ENCODE measurements around the gene DAP3.

Gene DAP3

DNA sequence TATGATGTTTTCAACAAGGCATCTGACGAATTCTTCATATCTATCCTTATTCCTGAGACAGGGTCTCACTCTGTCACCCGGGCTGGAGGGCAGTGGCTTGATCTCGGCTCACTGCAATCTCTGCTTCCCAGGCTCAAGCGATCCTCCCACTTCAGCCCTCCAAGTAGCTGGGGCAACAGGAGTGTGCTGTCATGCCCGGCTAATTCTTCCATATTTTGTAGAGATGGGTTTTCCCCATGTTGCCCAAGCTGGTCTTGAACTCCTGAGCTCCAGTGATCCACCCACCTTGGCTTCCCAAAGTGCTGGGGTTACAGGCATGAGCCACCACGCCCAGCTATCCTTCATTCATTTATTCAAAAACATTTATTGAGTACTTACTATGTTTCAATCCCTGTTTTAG lies 8.4 kb upstream of the DAP3 start (continued):
- TF ChIP-seq ZNF518A (tag by site-specific recombination; conservative IDR thresholded peaks at IDR 0.05; ENCODE audit: low read depth) (no peak), ZNF169 (tag by site-specific recombination; IDR thresholded peaks at IDR 0.05) (no peak), YY1 (tag by site-specific recombination; IDR thresholded peaks at IDR 0.05) (no peak)

DNA sequence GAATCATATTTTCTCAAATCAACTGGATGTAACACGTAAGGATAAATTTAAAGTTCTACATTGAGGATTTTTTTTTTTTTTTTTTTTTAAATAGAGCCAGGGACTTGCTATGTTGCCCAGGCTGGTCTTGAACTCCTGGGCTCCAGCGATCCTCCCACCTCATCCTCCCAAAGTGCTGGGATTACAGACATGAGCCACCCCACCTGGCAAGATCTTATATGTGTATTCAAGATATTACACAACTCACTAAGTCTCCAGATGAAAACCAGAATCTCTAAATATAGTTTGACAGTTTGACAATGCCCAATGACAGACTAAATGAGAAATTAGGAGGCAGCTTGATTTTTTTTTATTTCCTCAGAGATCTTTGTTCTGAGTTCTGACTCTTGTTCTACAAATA lies 7.1 kb upstream of the DAP3 start:
- H3K4me3 ChIP-seq (ENCODE audit: low read depth, low read length): no peak overlapping the region
- CTCF ChIA-PET: interaction anchor here (0.5 to 1.0 kb wide), 3 partner anchors 28 to 489 kb away, joined by 3 to 7 read pairs (median 5); no protein-coding TSS in a partner anchor
- H3K27ac ChIP-seq (ENCODE audit: extremely low read depth, low read depth, low read length): no peak overlapping the region
- H3K4me1 ChIP-seq (ENCODE audit: control insufficient read depth, insufficient read depth, low read length): no peaks in the 10 kb centered on the region
- H3K36me3 ChIP-seq (ENCODE audit: control insufficient read depth in 2 of 2, insufficient read depth in 1 of 2, low read length in 2 of 2): peaks cover 19 to 39% of the 10 kb centered on the region in 2 experiments
- TF ChIP-seq ZSCAN16 (tag by site-specific recombination; IDR thresholded peaks at IDR 0.05) (no peak), ZNF677 (tag by site-specific recombination; IDR thresholded peaks at IDR 0.05) (no peak), ZNF549 (tag by site-specific recombination; IDR thresholded peaks at IDR 0.05) (no peak), BCL11A (tag by site-specific recombination; IDR thresholded peaks at IDR 0.05; ENCODE audit: low read depth) (no peak), ZNF354C (tag by site-specific recombination; IDR thresholded peaks at IDR 0.05; ENCODE audit: borderline replicate concordance, low read depth) (no peak), HIC1 (tag by site-specific recombination; IDR thresholded peaks at IDR 0.05) (no peak), ZNF707 (tag by site-specific recombination; IDR thresholded peaks at IDR 0.05) (no peak), KLF8 (tag by site-specific recombination; IDR thresholded peaks at IDR 0.05) (no peak), ZSCAN30 (tag by site-specific recombination; IDR thresholded peaks at IDR 0.05) (no peak), ZNF174 (tag by site-specific recombination; IDR thresholded peaks at IDR 0.05) (no peak), SCRT1 (tag by site-specific recombination; IDR thresholded peaks at IDR 0.05; ENCODE audit: borderline replicate concordance) (no peak)
- TF ChIP-seq, protein P1, sequence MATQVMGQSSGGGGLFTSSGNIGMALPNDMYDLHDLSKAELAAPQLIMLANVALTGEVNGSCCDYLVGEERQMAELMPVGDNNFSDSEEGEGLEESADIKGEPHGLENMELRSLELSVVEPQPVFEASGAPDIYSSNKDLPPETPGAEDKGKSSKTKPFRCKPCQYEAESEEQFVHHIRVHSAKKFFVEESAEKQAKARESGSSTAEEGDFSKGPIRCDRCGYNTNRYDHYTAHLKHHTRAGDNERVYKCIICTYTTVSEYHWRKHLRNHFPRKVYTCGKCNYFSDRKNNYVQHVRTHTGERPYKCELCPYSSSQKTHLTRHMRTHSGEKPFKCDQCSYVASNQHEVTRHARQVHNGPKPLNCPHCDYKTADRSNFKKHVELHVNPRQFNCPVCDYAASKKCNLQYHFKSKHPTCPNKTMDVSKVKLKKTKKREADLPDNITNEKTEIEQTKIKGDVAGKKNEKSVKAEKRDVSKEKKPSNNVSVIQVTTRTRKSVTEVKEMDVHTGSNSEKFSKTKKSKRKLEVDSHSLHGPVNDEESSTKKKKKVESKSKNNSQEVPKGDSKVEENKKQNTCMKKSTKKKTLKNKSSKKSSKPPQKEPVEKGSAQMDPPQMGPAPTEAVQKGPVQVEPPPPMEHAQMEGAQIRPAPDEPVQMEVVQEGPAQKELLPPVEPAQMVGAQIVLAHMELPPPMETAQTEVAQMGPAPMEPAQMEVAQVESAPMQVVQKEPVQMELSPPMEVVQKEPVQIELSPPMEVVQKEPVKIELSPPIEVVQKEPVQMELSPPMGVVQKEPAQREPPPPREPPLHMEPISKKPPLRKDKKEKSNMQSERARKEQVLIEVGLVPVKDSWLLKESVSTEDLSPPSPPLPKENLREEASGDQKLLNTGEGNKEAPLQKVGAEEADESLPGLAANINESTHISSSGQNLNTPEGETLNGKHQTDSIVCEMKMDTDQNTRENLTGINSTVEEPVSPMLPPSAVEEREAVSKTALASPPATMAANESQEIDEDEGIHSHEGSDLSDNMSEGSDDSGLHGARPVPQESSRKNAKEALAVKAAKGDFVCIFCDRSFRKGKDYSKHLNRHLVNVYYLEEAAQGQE (tag by site-specific recombination; IDR thresholded peaks at IDR 0.05): no peak
- TF ChIP-seq, protein P2, sequence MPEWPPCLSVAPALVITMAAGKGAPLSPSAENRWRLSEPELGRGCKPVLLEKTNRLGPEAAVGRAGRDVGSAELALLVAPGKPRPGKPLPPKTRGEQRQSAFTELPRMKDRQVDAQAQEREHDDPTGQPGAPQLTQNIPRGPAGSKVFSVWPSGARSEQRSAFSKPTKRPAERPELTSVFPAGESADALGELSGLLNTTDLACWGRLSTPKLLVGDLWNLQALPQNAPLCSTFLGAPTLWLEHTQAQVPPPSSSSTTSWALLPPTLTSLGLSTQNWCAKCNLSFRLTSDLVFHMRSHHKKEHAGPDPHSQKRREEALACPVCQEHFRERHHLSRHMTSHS (tag by site-specific recombination; IDR thresholded peaks at IDR 0.05): no peak
- no peaks in the 10 kb centered on the region for H3K9me3 ChIP-seq (ENCODE audit: control insufficient read depth, insufficient read depth, low read depth, low read length)
- POLR2A ChIA-PET: interaction anchor here (0.6 to 0.7 kb wide), 2 partner anchors 87 to 822 kb away, joined by 4 to 6 read pairs; no protein-coding TSS in a partner anchor
